IMR-90 (cell line): ENCODE measurements around the gene INPP5A. TPM values are rescaled to one million over a fixed set of nuclear protein-coding genes. Genes with fewer than 3 reads are reported as not detected.
A peak's percentile ranks its signal among the peaks of the same experiment; 100 is the strongest.

ENCODE experiments used
- ATAC-seq: fragments of 200-7000 bp; cut with Tn5 transposase; 2 replicates; pipeline ENCODE4 v1.9.1; 2020; ENCODE audit warnings: low read depth, mild to moderate bottlenecking, moderate library complexity
- BruUV-seq: library from RNA; stranded (reverse); fragments of 400-500 nt; replicated peaks from 2 replicates; lab custom pipeline; 2021; lab: Mats Ljungman, UMichigan
- CTCF ChIA-PET: fragments of 300-600 bp; formaldehyde crosslinking; extraction: SDS; loops from one replicate; lab custom pipeline; 2021; ENCODE audit warnings: antibody characterized with exemption; lab: Yijun Ruan, JAX
- POLR2A ChIA-PET: fragments of 300-600 bp; sonication (Branson Sonifier 250); formaldehyde crosslinking; loops from one replicate; lab custom pipeline; 2022; ENCODE audit warnings: antibody characterized with exemption; ENCODE audit not compliant: unreplicated experiment; lab: Charles Lee
- DNase-seq: peaks from one replicate; pipeline ENCODE4 v3.0.0; 2013
- H2AFZ ChIP-seq: replicated peaks from 2 replicates; pipeline ENCODE3; 2013; ENCODE audit warnings: low read length, mild to moderate bottlenecking; ENCODE audit not compliant: poor library complexity
- H2AK5ac ChIP-seq: 2 replicates; pipeline ENCODE4 v1.6.1; 2013; ENCODE audit warnings: low read depth, low read length, inconsistent platforms
- H2AK9ac ChIP-seq: replicated peaks from 2 replicates; pipeline ENCODE3; 2013; ENCODE audit warnings: mild to moderate bottlenecking, low read depth, low read length, moderate library complexity; ENCODE audit not compliant: poor library complexity
- H2BK120ac ChIP-seq: 2 replicates; pipeline ENCODE4 v1.6.1; 2013; ENCODE audit warnings: low read depth, low read length, inconsistent platforms
- H2BK15ac ChIP-seq: 3 replicates; pipeline ENCODE4 v1.6.1; 2013; ENCODE audit warnings: low read depth, low read length, inconsistent platforms
- H2BK20ac ChIP-seq: 2 replicates; pipeline ENCODE4 v1.6.1; 2013; ENCODE audit warnings: low read depth, mild to moderate bottlenecking, inconsistent platforms, low read length, moderate library complexity
- H2BK5ac ChIP-seq: 2 replicates; pipeline ENCODE4 v1.6.1; 2013; ENCODE audit warnings: mild to moderate bottlenecking, low read depth, low read length, inconsistent platforms; ENCODE audit not compliant: poor library complexity, severe bottlenecking
- H3K14ac ChIP-seq: replicated peaks from 2 replicates; pipeline ENCODE4 v1.6.1; 2013; ENCODE audit warnings: low read depth, low read length, inconsistent platforms
- H3K18ac ChIP-seq: 2 replicates; pipeline ENCODE4 v1.6.1; 2013; ENCODE audit warnings: low read depth, low read length, control low read depth
- H3K23ac ChIP-seq: 2 replicates; pipeline ENCODE4 v1.6.1; 2013; ENCODE audit warnings: low read depth, low read length, inconsistent platforms
- H3K27ac ChIP-seq: 2 replicates; pipeline ENCODE4 v1.5.1; 2013; ENCODE audit warnings: mild to moderate bottlenecking, control low read depth, low read length; ENCODE audit not compliant: insufficient read depth
- H3K27me3 ChIP-seq: 2 replicates; pipeline ENCODE4 v1.6.1; 2013; ENCODE audit warnings: low read length; ENCODE audit not compliant: control insufficient read depth, insufficient read depth
- H3K36me3 ChIP-seq: 2 replicates; pipeline ENCODE4 v1.6.1; 2013; ENCODE audit warnings: low read length, mixed read lengths; ENCODE audit not compliant: control insufficient read depth, insufficient read depth
- H3K4ac ChIP-seq: 2 replicates; pipeline ENCODE4 v1.6.1; 2013; ENCODE audit warnings: low read depth, low read length, inconsistent platforms
- H3K4me1 ChIP-seq: 2 replicates; pipeline ENCODE4 v1.6.1; 2013; ENCODE audit warnings: low read length, mixed read lengths; ENCODE audit not compliant: control insufficient read depth, insufficient read depth
- H3K4me2 ChIP-seq: 2 replicates; pipeline ENCODE4 v1.6.1; 2013; ENCODE audit warnings: low read depth, mild to moderate bottlenecking, control low read depth, low read length, moderate library complexity
- H3K4me3 ChIP-seq: 2 replicates; pipeline ENCODE4 v1.5.1; 2013; ENCODE audit warnings: low read depth, mild to moderate bottlenecking, control low read depth, low read length, moderate library complexity; ENCODE audit not compliant: insufficient read depth
- H3K56ac ChIP-seq: 2 replicates; pipeline ENCODE4 v1.6.1; 2013; ENCODE audit warnings: low read length, inconsistent platforms; ENCODE audit not compliant: insufficient read depth; ENCODE audit errors: extremely low read depth
- H3K79me1 ChIP-seq, 2 experiments: 2 replicates each; pipeline ENCODE4 v1.6.1; 2013; ENCODE audit warnings: low read length in 2 of 2, inconsistent platforms in 1 of 2, low read depth in 1 of 2
- H3K9ac ChIP-seq: 2 replicates; pipeline ENCODE4 v1.6.1; 2013; ENCODE audit warnings: low read depth, low read length, control low read depth
- H3K9me1 ChIP-seq: 2 replicates; pipeline ENCODE4 v1.6.1; 2013; ENCODE audit warnings: low read length, inconsistent platforms; ENCODE audit not compliant: insufficient read depth
- H3K9me3 ChIP-seq: 2 replicates; pipeline ENCODE4 v1.6.1; 2013; ENCODE audit warnings: low read length; ENCODE audit not compliant: control insufficient read depth, insufficient read depth
- H4K20me1 ChIP-seq: 2 replicates; pipeline ENCODE4 v1.6.1; 2013; ENCODE audit warnings: low read length, inconsistent platforms; ENCODE audit not compliant: insufficient read depth
- H4K5ac ChIP-seq: 2 replicates; pipeline ENCODE4 v1.6.1; 2013; ENCODE audit warnings: mild to moderate bottlenecking, low read depth, low read length, control low read depth
- H4K8ac ChIP-seq, 2 experiments: 2 replicates each; pipeline ENCODE4 v1.6.1; 2013; ENCODE audit warnings: low read depth in 2 of 2, low read length in 2 of 2, control low read depth in 1 of 2, inconsistent platforms in 1 of 2
- H4K91ac ChIP-seq: 2 replicates; pipeline ENCODE4 v1.6.1; 2013; ENCODE audit warnings: low read depth, low read length, inconsistent platforms; ENCODE audit not compliant: insufficient read depth
- BHLHE40 ChIP-seq: fragments of 150-350 bp; IDR thresholded peaks from 2 replicates; pipeline ENCODE4 v1.6.1; 2016; ENCODE audit warnings: mild to moderate bottlenecking, low read depth, low read length
- CHD1 ChIP-seq: IDR thresholded peaks from 2 replicates; pipeline ENCODE4 v1.6.1; 2012; ENCODE audit warnings: low read depth, low read length, improper control_type of control experiment
- FOS ChIP-seq: fragments of 150-350 bp; IDR thresholded peaks from 2 replicates; pipeline ENCODE4 v1.6.1; 2016; ENCODE audit warnings: low read depth, low read length
- MAFK ChIP-seq: IDR thresholded peaks from 2 replicates; pipeline ENCODE4 v1.6.1; 2012; ENCODE audit warnings: low read depth, low read length, improper control_type of control experiment
- MAZ ChIP-seq: IDR thresholded peaks from 2 replicates; pipeline ENCODE4 v1.6.1; 2012; ENCODE audit warnings: low read depth, mild to moderate bottlenecking, low read length, improper control_type of control experiment, moderate library complexity, borderline replicate concordance
- MXI1 ChIP-seq: IDR thresholded peaks from 2 replicates; pipeline ENCODE4 v1.6.1; 2012; ENCODE audit warnings: low read depth, mild to moderate bottlenecking, low read length, moderate library complexity, borderline replicate concordance
- POLR2A ChIP-seq: IDR thresholded peaks from 2 replicates; pipeline ENCODE4 v1.6.1; 2012; ENCODE audit warnings: mild to moderate bottlenecking, low read depth, low read length
- USF2 ChIP-seq: fragments of 150-350 bp; IDR thresholded peaks from 2 replicates; pipeline ENCODE4 v1.6.1; 2017; ENCODE audit warnings: mild to moderate bottlenecking, antibody characterized with exemption, low read length, low read depth
- WGBS, 2 experiments: methylation state at CpG; one replicate each; pipeline versions ENCODE4 v1.1.5 to v1.1.7; 2013; ENCODE audit warnings: missing lambda C conversion rate in 2 of 2; ENCODE audit not compliant: insufficient read length in 1 of 2; ENCODE audit errors: extremely low coverage in 2 of 2; 5-methylcytosine and 5-hydroxymethylcytosine counted together
- dilution Hi-C: fragments of 300-500 bp; cut with HindIII; formaldehyde crosslinking; loops from one replicate; pipeline ENCODE4 v1.14.3; 2018; ENCODE audit warnings: low sequenced_read_pairs; ENCODE audit not compliant: unreplicated experiment
- in situ Hi-C: fragments of 300-500 bp; cut with MboI; formaldehyde crosslinking; loops from 3 replicates; pipeline ENCODE4 v1.14.3; 2019; ENCODE audit warnings: low sequenced_read_pairs, inconsistent platforms, mixed read lengths
- intact Hi-C: fragments of 100-400 bp; cut with micrococcal nuclease; formaldehyde crosslinking; loops from 2 replicates; pipeline ENCODE4 v1.10.0; 2022
- polyA plus RNA-seq, 3 experiments: library from polyadenylated mRNA; depleted of rRNA; stranded (reverse); fragments of >200 nt; gene quantifications; 2 replicates each; pipeline ENCODE4 v1.2.3, GENCODE V29; 2012; ENCODE audit warnings: low replicate concordance in 1 of 3
- total RNA-seq: library from RNA; depleted of rRNA; stranded (reverse); fragments of >200 nt; gene quantifications from 2 replicates; pipeline ENCODE4 v1.2.3, GENCODE V29; 2012

The INPP5A gene
- total and polyA plus RNA-seq, 2 of the 4 experiments (the other 2 are of a cell fraction): 21.4 to 36.7 TPM

GRCh38 chr10:132628966-132629900 is 91.6 kb downstream of the INPP5A start:
- intact Hi-C loops: no loop called here
- H3K4me2 ChIP-seq: peak overlapping the region; percentile 3; the same call in 1 of the 2 replicates

More at GRCh38 chr10:132628966-132629900, 91.6 kb downstream of the INPP5A start:
- no peak for DNase-seq
- H3K56ac ChIP-seq: no peak overlapping the region
- H2AK9ac ChIP-seq: peak overlapping the region; percentile 92
- no peaks in the 10 kb centered on the region for H3K27me3 ChIP-seq
- H3K36me3 ChIP-seq: no peaks in the 10 kb centered on the region
- no TSS peak for BruUV-seq
- peak overlapping the region; percentile 27 for H2AFZ ChIP-seq
- dilution Hi-C loops: no loop called here
- H4K8ac ChIP-seq: peak overlapping the region; percentile 54 to 80; a peak in 3 of 4 replicates
- H3K9me3 ChIP-seq: no peaks in the 10 kb centered on the region
- peak overlapping the region; percentile 86 for H3K14ac ChIP-seq
- H3K27ac ChIP-seq: no peak overlapping the region
- peak overlapping the region; percentile 53; the same call in 1 of the 3 replicates for H2BK15ac ChIP-seq
- H4K91ac ChIP-seq: peak overlapping the region; percentile 46; the same call in 1 of the 2 replicates
- H2BK20ac ChIP-seq: 0 out of 2 replicates have a peak overlapping the region, but pooled peaks have one; percentile 47
- no peak overlapping the region for H3K4me3 ChIP-seq
- peak overlapping the region; percentile 59 for H4K5ac ChIP-seq
- peak overlapping the region; percentile 24; the same call in 1 of the 2 replicates for H3K18ac ChIP-seq
- in situ Hi-C loops: no loop called here
- H2AK5ac ChIP-seq: peak overlapping the region; percentile 88
- peak overlapping the region; percentile 70; the same call in 1 of the 2 replicates for H3K23ac ChIP-seq
- H3K4me1 ChIP-seq: peaks cover 27% of the 10 kb centered on the region
- H4K20me1 ChIP-seq: peaks cover 9% of the 10 kb centered on the region
- no peak overlapping the region for H3K9ac ChIP-seq
- ChIA-PET CTCF (no interaction called here), POLR2A (no interaction called here)
- TF ChIP-seq MAZ (no peak), CHD1 (no peak), FOS (no peak), POLR2A (no peak), BHLHE40 (no peak), MXI1 (no peak), USF2 (no peak), MAFK (no peak)
- peaks cover 24 to 64% of the 10 kb centered on the region in 2 experiments for H3K79me1 ChIP-seq
- peak overlapping the region; percentile 83 for H3K4ac ChIP-seq
- WGBS, 2 experiments: 82% methylated on average over 10 of the region's 21 CpGs; no CpG with 5 or more reads in 1 of the 2 experiments
- H3K9me1 ChIP-seq: peaks cover 26% of the 10 kb centered on the region
- ATAC-seq: no peak
- H2BK5ac ChIP-seq: peak overlapping the region; percentile 49
- H2BK120ac ChIP-seq: peak overlapping the region; percentile 58
